ENCODE measurements around the gene AP2A1. TPM values are rescaled to one million over a fixed set of nuclear protein-coding genes. Genes with fewer than 3 reads are reported as not detected.
"Not testable (repeated sequence)": the region's sequence is repeated elsewhere in the genome, so short reads cannot be mapped to it uniquely, and the experiment has no call there.

The AP2A1 gene
- total and polyA plus RNA-seq, 2 experiments from 2014 or later = 64.9 to 124 TPM

GRCh38 chr19:49818649-49819370 is 52.0 kb downstream of the AP2A1 start:
- H3K36me3 ChIP-seq (ENCODE audit: low read depth) = no peaks in the 10 kb centered on the region; the same call in 1 of the 2 replicates
- peaks cover 13% of the 10 kb centered on the region for H3K4me1 ChIP-seq (ENCODE audit: insufficient read depth)
- H3K27me3 ChIP-seq (replicated peaks; ENCODE audit: insufficient read depth) = no peaks in the 10 kb centered on the region
- WGBS, 2 experiments (ENCODE audit: low coverage in 1 of 2, low lambda C conversion rate in 2 of 2, missing lambda C conversion rate in 2 of 2) = 5 to 9% methylated on average over 9 to 16 of the region's 16 CpGs
- H3K9me2 ChIP-seq (ENCODE audit: insufficient read depth) = no peaks in the 10 kb centered on the region
- peak overlapping the region; percentile 89 for H3K4me3 ChIP-seq
- H3K9ac ChIP-seq = peak overlapping the region; percentile 95
- DNase-seq = peak; percentile 47
- H2AFZ ChIP-seq = peak overlapping the region; percentile 75
- H3K4me2 ChIP-seq (ENCODE audit: unreplicated experiment) = peak overlapping the region; percentile 80
- peak overlapping the region; percentile 96 for H3K27ac ChIP-seq
- in situ Hi-C loops (cut with MboI) = no loop called here
- H3K9me3 ChIP-seq (ENCODE audit: low read depth) = no peaks in the 10 kb centered on the region
- peaks cover 51% of the 10 kb centered on the region for H3K79me2 ChIP-seq (ENCODE audit: insufficient read depth)
- no peak for TF ChIP-seq EZH2phosphoT487 (IDR thresholded peaks at IDR 0.05; ENCODE audit: insufficient read depth, low read depth)
- TF ChIP-seq EZH2 (IDR thresholded peaks at IDR 0.05; ENCODE audit: insufficient read depth, poor library complexity, severe bottlenecking) = no peak
- no peaks in the 10 kb centered on the region for H3F3A ChIP-seq (ENCODE audit: insufficient read depth)
- no peaks in the 10 kb centered on the region for H4K20me1 ChIP-seq (ENCODE audit: insufficient read depth)

- H3K36me3 ChIP-seq (ENCODE audit: low read depth); H2AFZ ChIP-seq; H3K9me3 ChIP-seq (ENCODE audit: low read depth); H4K20me1 ChIP-seq (ENCODE audit: insufficient read depth); H3K9me2 ChIP-seq (ENCODE audit: insufficient read depth); H3F3A ChIP-seq (ENCODE audit: insufficient read depth); H3K27me3 ChIP-seq (replicated peaks; ENCODE audit: insufficient read depth); in situ Hi-C loops (cut with MboI); H3K4me1 ChIP-seq (ENCODE audit: insufficient read depth): not testable (repeated sequence)
- DNase-seq = peak; percentile 33
- Histone ChIP-seq H3K9ac (peak overlapping the region; percentile 95), H3K79me2 (ENCODE audit: insufficient read depth) (peaks cover 58% of the 10 kb centered on the region), H3K4me3 (peak overlapping the region; percentile 89), H3K4me2 (ENCODE audit: unreplicated experiment) (peak overlapping the region; percentile 80), H3K27ac (0 out of 2 replicates have a peak overlapping the region, but pooled peaks have one; percentile 96)
- 83 to 88% methylated on average over 7 of the region's 7 CpGs for WGBS, 2 experiments (ENCODE audit: low coverage in 1 of 2, low lambda C conversion rate in 2 of 2, missing lambda C conversion rate in 2 of 2)
Measured at GRCh38 chr19:49819452-49820115, 52.8 kb downstream of the AP2A1 start.

GRCh38 chr19:49820125-49820524 is 53.3 kb downstream of the AP2A1 start:
- Histone ChIP-seq H3K36me3 (ENCODE audit: low read depth) (no peaks in the 10 kb centered on the region; the same call in 1 of the 2 replicates), H3F3A (ENCODE audit: insufficient read depth) (no peaks in the 10 kb centered on the region), H3K4me1 (ENCODE audit: insufficient read depth) (peaks cover 6% of the 10 kb centered on the region; the same call in 1 of the 2 replicates), H3K4me3 (no peak overlapping the region), H3K27ac (no peak overlapping the region), H3K9me3 (ENCODE audit: low read depth) (no peaks in the 10 kb centered on the region), H2AFZ (no peak overlapping the region), H3K27me3 (replicated peaks; ENCODE audit: insufficient read depth) (no peaks in the 10 kb centered on the region), H3K9ac (peak overlapping the region; percentile 95; the same call in 1 of the 2 replicates), H3K9me2 (ENCODE audit: insufficient read depth) (no peaks in the 10 kb centered on the region), H3K4me2 (ENCODE audit: unreplicated experiment) (no peak overlapping the region), H3K79me2 (ENCODE audit: insufficient read depth) (peaks cover 64% of the 10 kb centered on the region), H4K20me1 (ENCODE audit: insufficient read depth) (no peaks in the 10 kb centered on the region)
- no peak for DNase-seq
- in situ Hi-C loops (cut with MboI) = no loop called here
- 77 to 78% methylated on average over 10 of the region's 10 CpGs for WGBS, 2 experiments (ENCODE audit: low coverage in 1 of 2, low lambda C conversion rate in 2 of 2, missing lambda C conversion rate in 2 of 2)
- TF ChIP-seq EZH2phosphoT487 (IDR thresholded peaks at IDR 0.05; ENCODE audit: insufficient read depth, low read depth) (no peak), EZH2 (IDR thresholded peaks at IDR 0.05; ENCODE audit: insufficient read depth, poor library complexity, severe bottlenecking) (no peak)

- Histone ChIP-seq H2AFZ (no peak overlapping the region), H3K27ac (no peak overlapping the region), H3K36me3 (ENCODE audit: low read depth) (no peaks in the 10 kb centered on the region; the same call in 1 of the 2 replicates), H3K4me1 (ENCODE audit: insufficient read depth) (peaks cover 6% of the 10 kb centered on the region; the same call in 1 of the 2 replicates), H3K9me2 (ENCODE audit: insufficient read depth) (no peaks in the 10 kb centered on the region), H3K4me3 (no peak overlapping the region), H4K20me1 (ENCODE audit: insufficient read depth) (no peaks in the 10 kb centered on the region), H3F3A (ENCODE audit: insufficient read depth) (no peaks in the 10 kb centered on the region), H3K9ac (no peak overlapping the region), H3K4me2 (ENCODE audit: unreplicated experiment) (no peak overlapping the region), H3K79me2 (ENCODE audit: insufficient read depth) (peaks cover 73% of the 10 kb centered on the region), H3K9me3 (ENCODE audit: low read depth) (no peaks in the 10 kb centered on the region), H3K27me3 (replicated peaks; ENCODE audit: insufficient read depth) (no peaks in the 10 kb centered on the region)
- in situ Hi-C loops (cut with MboI) = no loop called here
- no peak for DNase-seq
- 89 to 90% methylated on average over 12 of the region's 12 CpGs for WGBS, 2 experiments (ENCODE audit: low coverage in 1 of 2, low lambda C conversion rate in 2 of 2, missing lambda C conversion rate in 2 of 2)
- TF ChIP-seq EZH2 (IDR thresholded peaks at IDR 0.05; ENCODE audit: insufficient read depth, poor library complexity, severe bottlenecking) (no peak), EZH2phosphoT487 (IDR thresholded peaks at IDR 0.05; ENCODE audit: insufficient read depth, low read depth) (no peak)
Measured at GRCh38 chr19:49823472-49823871, 56.7 kb downstream of the AP2A1 start.
